HG02973 (cell line): ENCODE results near the gene NID1.

Source experiments
- ATAC-seq: cut with Tn5 transposase; IDR thresholded peaks from one replicate; pipeline ENCODE4 v1.9.1; 2021; ENCODE audit warnings: moderate library complexity; ENCODE audit not compliant: unreplicated experiment

NID1 gene

DNA sequence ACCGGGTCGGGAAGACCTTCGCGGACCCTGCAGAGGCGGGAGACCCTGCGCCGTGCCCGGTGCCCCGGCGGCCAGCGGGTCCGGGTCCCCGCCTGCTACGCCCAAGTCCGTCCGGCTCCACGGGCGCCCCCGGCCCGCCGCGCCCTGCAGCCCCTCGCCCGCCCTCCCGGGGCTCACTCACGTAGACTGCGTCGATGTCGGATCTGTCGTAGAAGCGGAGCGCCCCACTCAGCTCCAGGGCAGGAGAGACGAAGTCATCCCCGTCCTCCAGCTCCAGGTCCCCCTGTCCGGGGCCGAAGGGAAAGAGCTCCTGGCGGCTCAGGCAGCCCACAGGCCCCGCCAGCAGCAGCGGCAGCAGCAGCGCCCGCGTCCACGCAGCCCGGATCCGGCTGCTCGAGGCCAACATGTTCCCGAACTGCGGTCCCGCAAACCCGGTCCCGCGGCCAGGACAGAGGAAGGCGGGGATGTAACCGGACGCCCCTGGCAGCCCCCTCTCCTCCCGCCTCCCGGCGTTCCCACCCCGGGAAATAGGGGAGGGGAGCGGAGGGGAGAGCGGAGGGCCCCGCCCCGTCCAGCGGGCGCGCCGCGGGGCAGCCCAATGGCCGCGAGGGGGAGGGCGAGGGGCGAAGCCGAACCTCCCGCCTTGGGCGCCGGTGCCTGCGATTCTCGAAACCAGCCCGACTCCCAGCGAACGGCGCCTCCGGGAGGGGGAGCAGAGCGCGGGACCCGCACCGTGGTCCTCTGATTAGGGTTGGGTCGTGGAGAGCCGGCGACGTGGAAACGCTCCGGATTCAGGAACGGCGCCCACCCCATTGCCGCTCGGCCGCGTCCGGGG lies at the start of gene NID1:
Gene NID1, minus strand, starts transcription at position 417 of the 835 bp plus-strand sequence. Its CDS starts 11 bp downstream, at position 406.
- peak; percentile 34 for ATAC-seq

GRCh38 chr1:236114076-236114747 lies 49.3 kb upstream of the NID1 start:
- ATAC-seq, result no peak

DNA sequence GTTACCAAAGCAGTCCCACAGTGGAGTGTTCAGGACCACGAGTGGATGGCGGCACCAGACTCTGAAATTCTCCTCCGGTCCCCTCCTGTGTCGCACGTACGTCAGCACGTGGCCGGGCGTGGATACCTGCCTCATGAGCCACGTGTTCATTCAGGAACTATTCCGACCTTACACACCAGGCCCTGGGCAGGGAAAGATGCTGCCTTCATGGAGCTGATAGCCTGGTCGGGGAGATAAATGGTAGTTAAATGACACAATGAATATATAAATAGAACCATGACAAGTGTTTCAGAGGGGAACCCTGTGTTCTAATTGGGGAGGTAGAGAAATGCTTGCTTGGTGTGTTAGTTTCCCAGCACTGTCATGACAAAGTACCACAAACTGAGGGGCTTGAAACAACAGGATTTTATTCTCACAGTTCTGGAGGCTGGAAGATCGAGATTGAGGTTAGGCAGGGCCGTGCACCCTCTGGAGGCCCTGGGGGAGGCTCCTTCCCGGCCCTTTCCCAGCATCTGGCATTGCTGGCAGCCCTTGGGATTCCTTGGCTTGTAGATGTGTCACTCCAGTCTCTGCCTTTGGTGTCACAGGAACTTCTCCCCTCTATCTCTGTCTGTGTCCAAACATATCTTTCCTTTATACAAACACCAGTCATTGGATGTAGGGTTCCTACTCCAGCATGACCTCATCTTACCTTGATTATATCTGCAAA lies 48.6 kb upstream of the NID1 start:
- no peak for ATAC-seq

DNA sequence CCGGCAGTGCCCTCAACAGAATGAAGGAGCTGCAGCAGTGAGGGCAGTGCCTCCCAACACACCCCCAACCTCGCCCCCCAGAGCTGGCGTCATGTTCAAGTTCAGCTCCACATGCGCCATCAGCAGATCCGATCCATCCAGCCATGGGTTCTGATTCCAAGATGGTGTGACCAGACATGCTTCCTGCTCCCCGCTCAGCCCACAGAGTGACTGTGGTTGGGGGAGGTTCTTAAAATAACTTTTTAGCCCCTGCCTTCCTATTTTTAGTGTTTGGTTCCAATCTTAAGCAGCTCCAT lies 47.4 kb upstream of the NID1 start:
- ATAC-seq, result no peak

DNA sequence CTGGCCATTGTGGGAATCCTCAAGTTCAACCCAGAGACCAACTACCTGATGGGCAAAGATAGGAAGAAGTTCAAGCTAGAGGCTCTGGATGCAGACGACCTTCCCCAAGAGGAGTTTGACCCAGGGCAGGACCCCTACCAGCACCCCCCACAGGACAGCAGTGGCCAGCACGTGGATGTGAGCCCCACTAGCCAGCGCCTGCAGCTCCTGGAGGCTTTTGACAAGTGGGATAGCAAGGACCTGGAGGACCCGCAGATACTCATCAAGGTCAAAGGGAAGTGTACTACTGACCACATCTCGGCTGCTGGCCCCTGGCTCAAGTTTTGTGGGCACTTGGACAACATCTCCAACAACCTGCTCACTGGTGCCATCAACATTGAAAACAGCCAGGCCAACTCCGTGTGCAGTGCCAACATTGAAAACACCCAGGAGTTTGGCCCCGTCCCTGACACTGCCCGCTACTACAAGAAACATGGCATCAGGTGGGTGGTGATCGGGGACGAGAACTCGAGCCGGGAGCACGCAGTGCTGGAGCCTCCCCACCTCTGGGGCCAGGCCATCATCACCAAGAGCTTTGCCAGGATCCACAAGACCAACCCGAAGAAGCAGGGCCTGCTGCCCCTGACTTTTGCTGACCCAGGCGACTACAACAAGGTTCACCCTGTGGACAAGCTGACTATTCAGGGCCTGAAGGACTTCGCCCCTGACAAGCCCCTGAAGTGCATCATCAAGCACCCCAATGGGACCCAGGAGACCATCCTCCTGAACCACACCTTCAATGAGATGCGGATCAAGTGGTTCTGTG lies 46.8 kb upstream of the NID1 start:
- no peak for ATAC-seq

GRCh38 chr1:236110137-236110536 lies 45.2 kb upstream of the NID1 start:
- no peak for ATAC-seq

GRCh38 chr1:236108027-236108648 lies 43.2 kb upstream of the NID1 start:
- no peak for ATAC-seq

DNA sequence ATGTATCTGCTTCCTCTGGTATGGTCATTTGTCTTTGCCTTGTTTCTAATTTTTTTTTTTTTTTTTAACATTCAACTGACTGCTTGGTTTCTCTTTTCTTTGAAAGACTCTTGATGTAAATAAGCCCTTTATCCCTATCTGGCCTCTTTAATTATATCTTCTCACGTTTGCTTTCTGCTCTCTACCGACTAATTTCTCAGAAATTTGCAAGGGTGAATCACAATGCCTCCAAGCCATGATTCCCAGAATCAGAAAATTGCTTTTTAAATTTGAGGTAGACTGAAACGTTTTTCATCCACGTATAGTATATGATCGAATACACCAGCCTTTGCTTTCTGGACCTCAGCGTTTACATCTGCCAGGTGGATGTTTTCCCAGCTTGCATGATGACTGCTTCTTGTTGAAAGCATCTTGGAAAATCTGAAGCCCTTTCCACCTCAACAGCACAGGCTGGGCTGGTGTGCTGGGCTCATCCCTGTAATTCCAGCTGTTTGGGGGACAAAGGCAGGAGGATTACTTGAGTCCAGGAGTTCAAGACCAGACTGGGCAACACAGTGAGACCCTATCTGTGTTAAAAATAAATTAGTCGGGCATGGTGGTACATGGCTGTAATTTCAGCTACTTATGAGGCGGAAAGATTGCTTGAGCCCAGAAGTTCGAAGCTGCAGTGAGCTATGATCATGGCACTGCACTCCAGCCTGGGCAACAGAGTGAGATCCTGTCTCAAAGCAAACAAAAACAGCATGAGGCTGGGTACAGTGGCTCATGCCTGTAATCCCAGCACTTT lies 42.4 kb upstream of the NID1 start:
- no peak for ATAC-seq

- ATAC-seq, result peak; percentile 45
These were observed 38.8 kb upstream of the NID1 start for GRCh38 chr1:236103646-236104218.

DNA sequence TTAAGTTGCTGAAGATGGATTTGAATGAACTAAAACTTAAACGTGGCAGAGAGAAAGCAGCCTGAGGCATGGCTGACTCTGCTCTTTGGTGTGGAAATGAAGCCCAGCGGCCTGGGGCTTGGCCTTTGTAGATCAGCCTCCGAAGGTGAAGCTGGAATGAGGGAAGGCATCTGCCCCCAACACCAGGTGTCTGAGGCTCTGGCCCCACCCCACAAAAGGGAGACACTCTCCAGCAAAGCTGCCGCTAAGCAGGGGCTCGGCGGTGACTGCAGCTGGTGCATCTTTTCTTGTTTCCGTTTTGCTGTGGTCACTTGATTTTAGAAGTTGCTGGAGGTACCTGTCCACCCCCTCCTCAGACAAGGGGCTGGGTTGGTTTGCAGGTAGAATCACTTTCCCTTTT lies 38.2 kb upstream of the NID1 start:
- no peak for ATAC-seq

GRCh38 chr1:236102611-236103010 lies 37.7 kb upstream of the NID1 start:
- ATAC-seq, result no peak

DNA sequence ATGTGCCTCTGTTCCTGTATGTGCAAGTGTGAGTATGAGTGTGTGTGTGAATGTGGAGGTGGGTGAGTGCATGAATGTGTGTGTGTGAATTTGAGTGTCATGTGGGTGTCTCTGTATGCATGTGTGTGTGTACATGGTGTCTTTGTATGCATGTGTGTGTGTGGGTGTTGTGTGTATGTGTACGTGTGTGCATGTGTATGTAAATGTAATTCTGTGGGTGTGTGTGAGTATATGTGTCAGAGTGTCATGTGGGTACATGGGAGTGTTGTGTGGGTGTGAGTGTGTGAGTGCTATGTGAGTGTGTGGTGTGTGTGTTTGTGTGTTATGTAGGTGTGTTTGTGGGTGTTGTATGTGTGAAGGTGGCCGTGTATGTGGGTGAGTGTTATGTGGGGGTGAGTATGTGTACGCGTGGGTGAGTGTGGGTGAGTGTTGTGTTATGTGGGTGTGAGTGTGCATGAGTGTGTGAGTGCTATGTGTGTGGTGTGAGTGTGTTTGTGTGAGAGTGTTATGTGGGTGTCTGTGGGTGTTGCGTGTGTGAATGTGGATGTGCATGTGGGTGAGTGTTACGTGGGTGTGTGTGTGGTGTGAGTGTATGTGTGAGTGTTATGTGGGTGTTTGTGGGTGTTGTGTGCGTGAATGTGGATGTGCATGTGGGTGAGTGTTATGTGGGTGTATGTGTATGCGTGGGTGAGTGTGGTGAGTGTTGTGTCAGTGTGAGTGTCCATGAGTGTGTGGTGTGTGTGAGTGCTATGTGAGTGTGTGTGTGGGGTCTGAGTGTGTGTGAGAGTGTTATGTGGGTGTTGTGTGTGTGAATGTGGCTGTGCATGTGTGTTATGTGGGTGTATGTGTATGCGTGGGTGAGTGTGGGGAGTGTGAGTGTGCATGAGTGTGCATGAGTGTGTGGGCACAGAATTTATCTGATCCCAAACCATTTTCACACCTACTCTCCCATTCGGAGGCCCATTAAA lies 36.6 kb upstream of the NID1 start:
- no peak for ATAC-seq

DNA sequence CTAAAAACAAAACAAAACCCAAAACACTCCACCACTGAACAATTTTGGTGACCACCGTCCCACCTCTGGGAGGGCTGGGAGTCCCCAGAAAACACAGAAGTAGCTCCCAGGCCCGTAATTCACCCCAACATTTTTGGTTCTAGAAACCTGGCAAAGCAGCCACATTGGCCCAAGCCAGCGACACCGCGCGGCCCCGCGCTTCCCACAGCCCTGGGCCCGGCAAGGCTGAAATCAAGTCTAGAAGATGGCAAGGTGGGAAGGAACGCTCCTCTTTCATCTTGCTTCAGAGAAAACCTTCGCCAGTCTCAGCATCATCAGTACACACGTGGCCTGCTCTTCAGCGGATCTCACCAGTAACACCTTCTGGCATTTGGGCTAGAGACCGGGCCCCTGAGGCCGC lies 35.9 kb upstream of the NID1 start:
- ATAC-seq, result no peak

DNA sequence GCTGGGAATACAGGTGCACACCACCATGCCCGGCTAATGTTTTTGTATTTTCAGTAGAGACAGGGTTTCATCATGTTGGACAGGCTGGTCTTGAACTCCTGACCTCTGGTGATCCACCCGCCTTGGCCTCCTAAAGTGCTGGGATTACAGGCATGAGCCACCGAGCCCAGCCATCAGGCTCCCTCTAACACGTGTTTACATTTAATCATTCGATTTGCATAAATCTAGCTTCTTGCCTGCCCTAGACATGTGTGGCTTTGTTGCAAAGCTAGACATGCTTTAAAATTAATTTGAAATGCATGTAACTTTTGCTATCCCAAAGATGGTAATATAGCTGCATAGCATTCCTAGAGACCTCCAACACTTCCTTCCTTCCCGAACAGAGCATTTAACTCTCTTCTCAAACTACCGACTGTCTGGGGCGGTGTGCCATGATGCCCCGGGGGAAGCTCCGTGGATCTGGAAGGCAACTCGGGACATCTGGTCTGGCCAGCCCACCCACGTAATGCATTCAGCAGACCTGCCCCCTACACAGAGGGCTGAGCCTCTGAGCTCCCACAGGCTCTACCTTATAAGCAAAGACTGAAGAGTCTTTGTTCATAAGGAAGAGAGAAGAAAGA lies 34.6 kb upstream of the NID1 start:
- no peak for ATAC-seq

GRCh38 chr1:236098267-236098666 lies 33.4 kb upstream of the NID1 start:
- no peak for ATAC-seq

GRCh38 chr1:236096660-236097482 lies 32.0 kb upstream of the NID1 start:
- peak; percentile 68 for ATAC-seq
